D721Med (cell line): ENCODE measurements around the gene RPS5.
"Not testable (repeated sequence)": the region's sequence is repeated elsewhere in the genome, so short reads cannot be mapped to it uniquely, and the experiment has no call there.

ENCODE experiments used
- DNase-seq: peaks from one replicate; pipeline ENCODE4 v3.0.0; 2011; ENCODE audit warnings: low spot score; ENCODE audit not compliant: insufficient read length
- FAIRE-seq: peaks from 2 replicates; lab custom pipeline; 2011; peaks lifted over from hg19 to GRCh38; lab: Jason Lieb, UNC
- CTCF ChIP-seq: IDR thresholded peaks from 2 replicates; pipeline ENCODE4 v1.5.1; 2012; ENCODE audit warnings: mild to moderate bottlenecking, control low read depth; ENCODE audit not compliant: insufficient read depth; ENCODE audit errors: missing control alignments

The RPS5 gene

GRCh38 chr19:58374200-58374599, 12.9 kb upstream of the RPS5 start:
- no peak for FAIRE-seq
- TF ChIP-seq CTCF: no peak
- no peak for DNase-seq

GRCh38 chr19:58376724-58377123, 10.3 kb upstream of the RPS5 start:
- not testable (repeated sequence) for DNase-seq, FAIRE-seq

- no peak for TF ChIP-seq CTCF
- no peak for DNase-seq
Observed at GRCh38 chr19:58379246-58379645, 7.8 kb upstream of the RPS5 start.

GRCh38 chr19:58380037-58380661, 6.9 kb upstream of the RPS5 start:
- TF ChIP-seq CTCF: no peak
- DNase-seq: no peak
- no peak for FAIRE-seq

More at GRCh38 chr19:58379246-58379645, 7.8 kb upstream of the RPS5 start:
- no peak for FAIRE-seq

- FAIRE-seq: no peak
- TF ChIP-seq CTCF: no peak
- DNase-seq: peak; percentile 68
Observed at GRCh38 chr19:58380662-58381459, 6.2 kb upstream of the RPS5 start, which contains the start of gene ZNF837. Gene ZNF837 (minus strand): TSS chr19:58381030. CDS start chr19:58369332, 11,698 bp downstream.

GRCh38 chr19:58381460-58382212, 5.4 kb upstream of the RPS5 start:
- FAIRE-seq (no peak), DNase-seq (no peak)
- no peak for TF ChIP-seq CTCF

GRCh38 chr19:58382997-58383603, 4.0 kb upstream of the RPS5 start:
- DNase-seq (no peak), FAIRE-seq (no peak)
- no peak for TF ChIP-seq CTCF
